Tibial nerve (tissue), 4 donors: ENCODE results near the gene TBC1D22A. TPM values are rescaled to one million over a fixed set of nuclear protein-coding genes. Genes with fewer than 3 reads are reported as not detected.

ENCODE experiments used
- DNase-seq, 2 donors: peaks; one replicate each; pipeline ENCODE4 v3.0.0-alpha.2; 2019; ENCODE audit warnings: low spot score in 2 of 2
- H3K27ac ChIP-seq, 4 donors: fragments of 200-600 bp; sonication (generic) in 3 of 4; one replicate each; pipeline ENCODE4 v1.5.1; 2017 to 2019; ENCODE audit warnings: mild to moderate bottlenecking in 1 of 4
- H3K27me3 ChIP-seq, 2 donors: fragments of 200-600 bp; sonication (generic) in 1 of 2; one replicate each; pipeline versions ENCODE4 v1.5.1 to v1.6.0; 2017 to 2019
- H3K36me3 ChIP-seq, 3 donors: fragments of 200-600 bp; sonication (generic); one replicate each; pipeline ENCODE4 v1.5.1; 2018 to 2019
- H3K4me1 ChIP-seq, 4 donors: fragments of 200-600 bp; sonication (generic) in 3 of 4; one replicate each; pipeline ENCODE4 v1.5.1; 2017 to 2019
- H3K4me3 ChIP-seq, 4 donors: fragments of 200-600 bp; sonication (generic) in 3 of 4; one replicate each; pipeline ENCODE4 v1.5.1; 2017 to 2019; ENCODE audit warnings: mild to moderate bottlenecking in 1 of 4, moderate library complexity in 1 of 4
- H3K9me3 ChIP-seq, 4 donors: fragments of 200-600 bp; sonication (generic) in 3 of 4; one replicate each; pipeline ENCODE4 v1.5.1; 2017 to 2019
- CTCF ChIP-seq, 5 experiments: fragments of 200-600 bp in 3 of 5; fragments of 450-650 bp in 2 of 5; sonication (generic) in 3 of 5; IDR thresholded peaks; one replicate each; pipeline ENCODE4 v1.5.1; 2016 to 2019; ENCODE audit warnings: antibody characterized with exemption in 5 of 5, mild to moderate bottlenecking in 3 of 5, moderate library complexity in 2 of 5
- EP300 ChIP-seq, 2 donors: sonication (generic); formaldehyde crosslinking; IDR thresholded peaks; one replicate each; pipeline ENCODE4 v1.6.1; 2017; ENCODE audit warnings: antibody characterized with exemption in 2 of 2, mild to moderate bottlenecking in 1 of 2
- POLR2A ChIP-seq, 2 donors: fragments of 450-650 bp; IDR thresholded peaks; one replicate each; pipeline ENCODE4 v1.6.1; 2017; ENCODE audit warnings: antibody characterized with exemption in 2 of 2, mild to moderate bottlenecking in 2 of 2, moderate library complexity in 2 of 2
- WGBS, 2 donors: methylation state at CpG; one replicate each; pipeline ENCODE4 v1.1.5; 2018; 5-methylcytosine and 5-hydroxymethylcytosine counted together
- total RNA-seq, 4 donors: library from RNA; depleted of rRNA; stranded (reverse); fragments of >200 nt; gene quantifications; one replicate each; pipeline ENCODE4 v1.1.0, GENCODE V29; 2016

Gene TBC1D22A
- total RNA-seq, 4 donors from 2014 or later: 27.3 to 35.4 (median 29.3) TPM

GRCh38 chr22:47080100-47080499 is 317.6 kb downstream of the TBC1D22A start:
- TF ChIP-seq CTCF (IDR thresholded peaks at IDR 0.05): no peak
- TF ChIP-seq EP300 (IDR thresholded peaks at IDR 0.05): no peak
- no peak for TF ChIP-seq POLR2A (IDR thresholded peaks at IDR 0.05)
- Histone ChIP-seq H3K9me3 (peaks cover 0 to 38% (median 0%) of the 10 kb centered on the region in 4 donors), H3K27ac (no peak overlapping the region), H3K4me1 (no peaks in the 10 kb centered on the region), H3K27me3 (no peaks in the 10 kb centered on the region), H3K36me3 (peaks cover 0 to 10% (median 0%) of the 10 kb centered on the region in 3 donors), H3K4me3 (no peak overlapping the region)
- WGBS, 2 donors: 64 to 85% methylated on average over 3 of the region's 3 CpGs
- DNase-seq: no peak

GRCh38 chr22:47082505-47082904 is 320.1 kb downstream of the TBC1D22A start:
- Histone ChIP-seq H3K36me3 (peaks cover 0 to 6% (median 0%) of the 10 kb centered on the region in 3 donors), H3K27ac (no peak overlapping the region), H3K9me3 (peaks cover 0 to 22% (median 0%) of the 10 kb centered on the region in 4 donors), H3K4me1 (no peaks in the 10 kb centered on the region), H3K27me3 (no peaks in the 10 kb centered on the region), H3K4me3 (no peak overlapping the region)
- TF ChIP-seq POLR2A (IDR thresholded peaks at IDR 0.05) (no peak), CTCF (IDR thresholded peaks at IDR 0.05) (no peak), EP300 (IDR thresholded peaks at IDR 0.05) (no peak)
- no peak for DNase-seq
- WGBS, 2 donors: 93 to 97% methylated on average over 1 of the region's 1 CpG

- H3K27me3 ChIP-seq: no peaks in the 10 kb centered on the region
- no peaks in the 10 kb centered on the region for H3K36me3 ChIP-seq
- DNase-seq: no peak
- H3K27ac ChIP-seq: no peak overlapping the region
- H3K4me3 ChIP-seq: no peak overlapping the region
- peaks cover 0 to 15% (median 0%) of the 10 kb centered on the region in 4 donors for H3K9me3 ChIP-seq
- H3K4me1 ChIP-seq: no peaks in the 10 kb centered on the region
- 90 to 94% methylated on average over 14 of the region's 14 CpGs for WGBS, 2 donors
- TF ChIP-seq CTCF (IDR thresholded peaks at IDR 0.05) (no peak), EP300 (IDR thresholded peaks at IDR 0.05) (no peak)
Observed at GRCh38 chr22:47083379-47083986, 321.0 kb downstream of the TBC1D22A start.

- Histone ChIP-seq H3K36me3 (no peaks in the 10 kb centered on the region), H3K9me3 (peaks cover 0 to 10% (median 0%) of the 10 kb centered on the region in 4 donors), H3K27me3 (no peaks in the 10 kb centered on the region), H3K4me3 (no peak overlapping the region), H3K27ac (no peak overlapping the region), H3K4me1 (no peaks in the 10 kb centered on the region)
- WGBS, 2 donors: 67 to 68% methylated on average over 12 of the region's 12 CpGs
- DNase-seq: no peak
- TF ChIP-seq CTCF (IDR thresholded peaks at IDR 0.05): no peak
- no peak for TF ChIP-seq EP300 (IDR thresholded peaks at IDR 0.05)
- TF ChIP-seq POLR2A (IDR thresholded peaks at IDR 0.05): no peak
Observed at GRCh38 chr22:47084226-47084625, 321.8 kb downstream of the TBC1D22A start.

- TF ChIP-seq EP300 (IDR thresholded peaks at IDR 0.05) (no peak), CTCF (IDR thresholded peaks at IDR 0.05) (no peak), POLR2A (IDR thresholded peaks at IDR 0.05) (no peak)
- no peak for DNase-seq
- Histone ChIP-seq H3K27ac (no peak overlapping the region), H3K36me3 (no peaks in the 10 kb centered on the region), H3K4me1 (peaks cover 0 to 14% (median 0%) of the 10 kb centered on the region in 4 donors), H3K4me3 (no peak overlapping the region), H3K27me3 (no peaks in the 10 kb centered on the region), H3K9me3 (no peaks in the 10 kb centered on the region)
- WGBS, 2 donors: 93 to 96% methylated on average over 17 of the region's 17 CpGs
Observed at GRCh38 chr22:47086596-47087248, 324.3 kb downstream of the TBC1D22A start.
